NCI-H748 (cell line): Measurements from ENCODE around the gene CCDC88B.
"Not testable (repeated sequence)": the region's sequence is repeated elsewhere in the genome, so short reads cannot be mapped to it uniquely, and the experiment has no call there.

Experiments
- DNase-seq: peaks from one replicate; lab custom pipeline; 2025; ENCODE audit not compliant: unreplicated experiment; lab: John Stamatoyannopoulos, UW

Gene CCDC88B

GRCh38 chr11:64321533-64321932 lies 18.5 kb upstream of the CCDC88B start:
- no peak for DNase-seq

GRCh38 chr11:64322925-64323260 lies 17.1 kb upstream of the CCDC88B start:
- no peak for DNase-seq

GRCh38 chr11:64323373-64323772 lies 16.6 kb upstream of the CCDC88B start:
- DNase-seq, result no peak

- DNase-seq, result not testable (repeated sequence)
Measured at GRCh38 chr11:64323984-64324383, 16.0 kb upstream of the CCDC88B start.

GRCh38 chr11:64324692-64325469 lies 15.1 kb upstream of the CCDC88B start:
- no peak for DNase-seq

GRCh38 chr11:64327375-64327774 lies 12.6 kb upstream of the CCDC88B start:
- DNase-seq, result no peak

GRCh38 chr11:64327993-64328392 lies 12.0 kb upstream of the CCDC88B start:
- DNase-seq, result no peak

GRCh38 chr11:64330888-64331287 lies 9.1 kb upstream of the CCDC88B start:
- no peak for DNase-seq

GRCh38 chr11:64331569-64332371 lies 8.2 kb upstream of the CCDC88B start:
- peak; percentile 11 for DNase-seq

GRCh38 chr11:64333556-64333955 lies 6.4 kb upstream of the CCDC88B start:
- no peak for DNase-seq

GRCh38 chr11:64334764-64335735 lies 5.0 kb upstream of the CCDC88B start:
- DNase-seq, result no peak

- DNase-seq, result no peak
Measured at GRCh38 chr11:64337538-64338249, 2.3 kb upstream of the CCDC88B start.

GRCh38 chr11:64338716-64339115 lies 1.3 kb upstream of the CCDC88B start:
- DNase-seq, result no peak

GRCh38 chr11:64339286-64339685 lies 718 bp upstream of the CCDC88B start:
- DNase-seq, result no peak

- no peak for DNase-seq
Measured at GRCh38 chr11:64340671-64341335, 799 bp downstream of the CCDC88B start.

- no peak for DNase-seq
Measured at GRCh38 chr11:64341429-64341828, 1.4 kb downstream of the CCDC88B start.

- DNase-seq, result peak; percentile 58
Measured at GRCh38 chr11:64341851-64342791, 2.1 kb downstream of the CCDC88B start.

- DNase-seq, result no peak
Measured at GRCh38 chr11:64342869-64343745, 3.1 kb downstream of the CCDC88B start.
